Neuron (in vitro differentiated cells): ENCODE data around the gene SLC4A8.

Source experiments
- H2AFZ ChIP-seq: one replicate; pipeline ENCODE4 v1.6.1; 2013; ENCODE audit warnings: low read depth, mild to moderate bottlenecking, inconsistent platforms, low read length, moderate library complexity
- H3K27me3 ChIP-seq: one replicate; pipeline ENCODE4 v1.6.1; 2013; ENCODE audit warnings: low read length; ENCODE audit not compliant: insufficient read depth
- H3K36me3 ChIP-seq: one replicate; pipeline ENCODE4 v1.6.1; 2013; ENCODE audit warnings: low read length; ENCODE audit not compliant: insufficient read depth
- H3K4me1 ChIP-seq: one replicate; pipeline ENCODE4 v1.6.1; 2013; ENCODE audit warnings: low read length; ENCODE audit not compliant: insufficient read depth
- H3K4me3 ChIP-seq: 2 replicates; pipeline ENCODE4 v1.5.1; 2013; ENCODE audit warnings: mild to moderate bottlenecking, low read length, moderate library complexity
- H3K9me3 ChIP-seq: one replicate; pipeline ENCODE4 v1.6.1; 2013; ENCODE audit warnings: low read length

Gene SLC4A8

DNA sequence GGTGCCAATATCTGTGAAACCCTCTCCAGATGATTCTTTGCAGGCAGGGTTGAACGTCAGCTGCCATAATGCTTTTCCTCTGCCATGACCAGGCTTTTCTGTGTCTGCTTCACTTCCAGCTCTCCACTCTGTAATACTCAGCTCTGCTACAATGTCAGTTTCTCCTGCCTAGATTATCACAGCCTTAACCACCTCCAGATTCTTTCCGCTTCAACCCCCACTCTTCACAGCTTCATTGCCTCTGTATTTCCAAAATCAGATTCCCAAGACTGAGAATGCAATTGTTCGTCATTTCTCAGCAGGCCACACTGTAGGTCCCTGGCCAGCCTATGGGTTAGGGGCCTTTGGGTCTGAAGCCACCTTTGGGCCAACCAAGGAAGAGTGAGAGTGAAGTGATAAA lies 92.7 kb downstream of the SLC4A8 start:
- H3K4me1 ChIP-seq: no peaks in the 10 kb centered on the region
- no peaks in the 10 kb centered on the region for H3K36me3 ChIP-seq
- no peaks in the 10 kb centered on the region for H3K9me3 ChIP-seq
- no peaks in the 10 kb centered on the region for H3K27me3 ChIP-seq
- no peak overlapping the region for H2AFZ ChIP-seq
- H3K4me3 ChIP-seq: no peak overlapping the region

DNA sequence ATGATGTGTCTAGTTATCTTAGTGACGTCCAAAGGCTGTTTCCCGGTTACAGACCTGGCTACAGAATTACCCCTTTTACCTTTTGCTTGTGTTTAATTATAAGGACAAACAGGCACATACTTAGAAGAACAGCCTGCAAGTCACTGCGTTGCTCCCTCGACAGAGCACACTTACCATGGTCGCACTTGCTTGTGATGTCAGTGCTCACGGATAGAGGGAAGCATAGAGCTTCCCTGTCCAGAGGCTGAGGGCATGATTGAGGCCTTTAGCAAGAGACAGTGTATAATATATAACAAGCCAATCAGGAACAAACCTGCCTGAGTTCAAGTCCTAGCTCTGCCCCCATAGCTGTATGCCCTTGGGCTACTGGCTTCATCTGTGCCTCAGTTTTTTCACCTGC lies 93.2 kb downstream of the SLC4A8 start:
- H3K4me3 ChIP-seq: no peak overlapping the region
- H3K9me3 ChIP-seq: no peaks in the 10 kb centered on the region
- no peak overlapping the region for H2AFZ ChIP-seq
- H3K36me3 ChIP-seq: no peaks in the 10 kb centered on the region
- H3K4me1 ChIP-seq: no peaks in the 10 kb centered on the region
- H3K27me3 ChIP-seq: no peaks in the 10 kb centered on the region

DNA sequence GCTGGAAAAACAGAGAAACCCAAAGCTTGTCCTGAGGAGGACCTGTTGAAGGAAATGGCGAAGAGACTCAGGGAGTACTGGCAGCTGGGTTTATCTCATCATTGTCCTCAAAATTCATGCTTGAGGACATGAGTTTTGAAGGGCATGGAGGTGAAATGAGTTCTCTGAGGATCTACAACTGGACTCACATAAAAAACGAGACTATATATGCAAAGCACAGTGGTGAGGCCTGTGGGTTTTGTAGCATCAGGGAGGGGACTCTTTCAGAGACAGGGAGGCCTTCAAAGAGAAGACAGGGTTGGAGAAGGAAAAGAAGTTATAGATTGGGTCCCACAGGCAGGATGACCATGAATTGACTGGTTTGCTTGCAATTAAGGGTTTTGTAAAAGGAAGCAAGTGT lies 95.1 kb downstream of the SLC4A8 start:
- no peaks in the 10 kb centered on the region for H3K36me3 ChIP-seq
- no peaks in the 10 kb centered on the region for H3K27me3 ChIP-seq
- H3K4me3 ChIP-seq: no peak overlapping the region
- no peaks in the 10 kb centered on the region for H3K9me3 ChIP-seq
- no peaks in the 10 kb centered on the region for H3K4me1 ChIP-seq
- H2AFZ ChIP-seq: no peak overlapping the region

DNA sequence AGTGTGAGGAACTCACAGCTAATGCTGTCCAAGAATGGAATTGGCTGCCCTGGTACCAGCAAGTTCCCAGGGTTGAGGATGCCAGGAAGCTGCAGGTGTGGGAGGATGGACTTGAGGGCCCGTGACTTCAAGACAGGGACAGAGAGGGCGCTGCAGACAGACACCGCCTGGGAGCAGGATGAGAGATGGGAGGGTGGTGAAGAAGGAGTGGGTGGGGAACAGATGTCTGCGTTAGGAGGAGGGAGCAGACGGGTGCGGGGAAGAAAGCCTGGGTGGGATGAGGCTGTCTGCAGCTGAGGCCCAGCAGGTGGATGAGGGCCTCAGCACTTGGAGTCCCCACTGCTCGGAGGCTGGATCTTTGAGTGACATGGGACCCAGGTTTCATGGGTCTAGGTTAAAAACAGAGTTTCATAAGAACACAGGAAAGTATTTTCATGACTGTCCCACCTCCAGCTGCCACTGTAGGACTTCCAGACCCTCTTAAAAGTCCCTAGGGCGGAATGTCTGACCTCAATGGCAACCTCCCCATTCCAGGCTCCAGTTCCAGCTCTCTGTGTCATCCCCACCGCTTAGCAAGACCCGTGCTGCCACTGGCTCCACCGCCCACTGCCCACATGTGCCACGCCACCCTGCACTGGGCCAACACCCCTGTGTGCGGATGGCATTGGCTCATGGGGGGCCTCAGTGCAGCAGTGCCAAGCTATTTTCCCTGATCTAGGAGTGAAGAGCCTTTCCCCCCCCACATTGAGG lies 96.1 kb downstream of the SLC4A8 start:
- Histone ChIP-seq H3K4me3 (no peak overlapping the region), H3K9me3 (no peaks in the 10 kb centered on the region), H3K36me3 (no peaks in the 10 kb centered on the region), H2AFZ (no peak overlapping the region), H3K27me3 (no peaks in the 10 kb centered on the region), H3K4me1 (no peaks in the 10 kb centered on the region)

DNA sequence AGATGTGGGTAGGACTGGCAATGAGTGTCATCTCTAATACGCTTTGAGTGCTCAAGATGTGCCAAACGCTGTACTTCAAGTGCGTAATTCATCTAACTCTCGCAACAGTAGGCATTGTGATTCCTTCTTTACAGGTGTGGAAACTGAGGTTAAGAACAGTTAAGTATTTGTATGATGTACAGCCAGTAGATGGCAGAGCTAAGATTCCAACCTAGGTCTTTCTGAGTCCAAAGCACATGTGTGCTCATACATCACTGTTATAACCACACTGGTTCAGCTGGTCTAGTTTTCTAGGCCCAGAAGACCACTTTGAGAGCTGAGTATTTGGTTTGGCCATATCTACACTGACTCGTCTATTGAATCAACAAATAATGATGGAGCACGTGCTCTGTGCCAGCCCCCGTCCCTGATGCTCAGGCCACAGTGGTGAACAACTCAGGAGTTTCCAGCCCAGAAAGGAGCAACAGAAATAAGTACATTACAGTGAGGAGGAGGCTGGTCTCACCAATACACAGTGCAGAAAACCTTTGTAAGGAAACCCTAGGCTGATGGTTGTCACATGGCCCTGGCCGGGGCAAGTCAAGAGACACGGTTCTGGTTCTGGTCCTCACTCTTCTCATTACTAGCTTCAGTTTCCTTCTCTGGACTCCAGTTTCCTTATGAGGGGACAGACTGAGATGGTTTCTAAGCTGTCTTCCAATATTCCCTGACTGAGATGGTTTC lies 97.1 kb downstream of the SLC4A8 start:
- no peaks in the 10 kb centered on the region for H3K36me3 ChIP-seq
- H3K27me3 ChIP-seq: no peaks in the 10 kb centered on the region
- H3K4me3 ChIP-seq: no peak overlapping the region
- H2AFZ ChIP-seq: no peak overlapping the region
- no peaks in the 10 kb centered on the region for H3K9me3 ChIP-seq
- H3K4me1 ChIP-seq: no peaks in the 10 kb centered on the region

DNA sequence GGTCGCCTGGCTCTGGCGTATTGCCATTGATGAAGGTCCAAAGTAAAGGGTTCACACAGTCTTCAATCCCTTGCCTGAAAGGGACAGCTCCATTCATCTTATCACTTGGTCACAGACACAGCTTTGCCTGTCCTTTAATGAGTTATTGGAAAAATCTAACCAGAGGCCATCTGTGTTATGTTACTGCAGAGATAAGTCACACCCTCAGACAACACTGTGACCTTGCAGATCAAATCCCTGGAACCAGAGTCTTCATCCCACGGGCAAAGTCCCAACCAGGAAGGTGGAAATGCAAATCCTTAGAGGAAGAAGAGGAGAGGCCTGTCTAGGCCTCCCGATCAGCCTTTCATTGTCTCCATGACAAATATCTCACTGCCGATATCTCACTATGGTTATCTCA lies 98.1 kb downstream of the SLC4A8 start:
- Histone ChIP-seq H3K4me3 (no peak overlapping the region), H3K9me3 (no peaks in the 10 kb centered on the region), H3K27me3 (no peaks in the 10 kb centered on the region), H2AFZ (no peak overlapping the region), H3K36me3 (no peaks in the 10 kb centered on the region), H3K4me1 (no peaks in the 10 kb centered on the region)

DNA sequence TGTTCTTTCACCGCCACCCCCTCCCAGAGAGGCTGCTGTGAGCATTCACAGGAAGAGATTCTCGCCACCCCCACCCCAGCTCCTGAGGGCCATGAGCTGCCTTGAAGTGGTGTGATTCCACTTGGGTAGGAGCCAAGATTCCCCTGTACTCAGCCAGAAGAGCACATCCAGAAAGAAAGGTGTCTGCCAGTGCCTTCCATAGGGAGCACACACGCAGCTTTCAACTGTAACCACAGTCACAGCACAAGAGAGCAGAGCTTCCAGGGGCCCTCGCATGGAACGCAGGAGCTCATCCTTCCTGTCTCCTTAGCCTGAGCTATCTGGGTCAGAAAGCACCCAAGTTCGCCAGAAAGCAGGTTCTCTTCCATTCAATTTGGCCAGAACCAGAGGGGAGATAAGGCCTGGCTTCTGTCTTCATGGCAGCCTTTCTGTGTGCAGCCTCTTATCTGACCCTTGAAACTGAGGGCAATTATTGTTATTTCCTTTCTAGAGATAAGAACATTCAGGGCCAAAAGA lies 99.8 kb downstream of the SLC4A8 start:
- Histone ChIP-seq H3K27me3 (no peaks in the 10 kb centered on the region), H2AFZ (no peak overlapping the region), H3K4me3 (no peak overlapping the region), H3K4me1 (no peaks in the 10 kb centered on the region), H3K9me3 (no peaks in the 10 kb centered on the region), H3K36me3 (no peaks in the 10 kb centered on the region)

DNA sequence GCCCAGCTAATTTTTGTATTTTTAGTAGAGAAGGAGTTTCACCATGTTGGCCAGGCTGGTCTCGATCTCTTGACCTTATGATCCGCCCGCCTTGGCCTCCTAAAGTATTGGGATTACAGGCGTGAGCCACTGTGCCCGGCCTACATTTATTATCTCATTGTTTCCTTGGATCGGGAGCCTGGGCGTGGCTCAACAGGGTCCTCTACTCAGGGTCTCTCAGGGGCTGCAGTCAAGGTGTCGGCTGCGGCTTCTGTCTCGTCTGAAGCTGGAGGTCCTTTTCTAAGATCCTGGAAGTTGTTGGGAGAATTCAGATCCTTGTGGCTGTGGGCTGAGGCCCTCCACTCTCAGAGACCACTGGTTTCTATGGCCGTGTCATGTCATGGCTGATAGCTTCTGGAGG lies 100.9 kb downstream of the SLC4A8 start:
- Histone ChIP-seq H3K27me3 (no peaks in the 10 kb centered on the region), H3K4me3 (no peak overlapping the region), H3K9me3 (peaks cover 2% of the 10 kb centered on the region), H2AFZ (no peak overlapping the region), H3K4me1 (no peaks in the 10 kb centered on the region), H3K36me3 (no peaks in the 10 kb centered on the region)

DNA sequence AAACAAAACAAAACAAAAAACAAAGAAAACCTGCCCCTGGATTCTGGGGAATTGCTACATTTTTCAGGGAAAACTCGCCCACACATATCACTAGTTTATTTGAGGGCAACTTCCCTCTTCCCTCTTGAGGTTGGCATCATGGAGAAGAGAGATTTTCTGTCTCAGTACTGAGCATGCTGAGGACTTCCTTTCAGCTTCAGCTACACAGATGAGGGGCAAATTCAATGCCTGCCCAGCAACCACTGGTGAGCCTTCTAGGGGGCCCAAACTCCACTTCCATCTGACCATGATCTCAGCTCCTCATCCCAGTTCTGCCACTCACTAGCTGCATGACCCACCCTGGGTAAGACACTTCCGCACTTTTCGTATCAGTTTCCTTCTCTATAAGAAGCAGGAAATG lies 103.3 kb downstream of the SLC4A8 start:
- no peak overlapping the region for H2AFZ ChIP-seq
- no peaks in the 10 kb centered on the region for H3K4me1 ChIP-seq
- no peaks in the 10 kb centered on the region for H3K36me3 ChIP-seq
- peaks cover 2% of the 10 kb centered on the region for H3K9me3 ChIP-seq
- H3K27me3 ChIP-seq: no peaks in the 10 kb centered on the region
- H3K4me3 ChIP-seq: no peak overlapping the region

DNA sequence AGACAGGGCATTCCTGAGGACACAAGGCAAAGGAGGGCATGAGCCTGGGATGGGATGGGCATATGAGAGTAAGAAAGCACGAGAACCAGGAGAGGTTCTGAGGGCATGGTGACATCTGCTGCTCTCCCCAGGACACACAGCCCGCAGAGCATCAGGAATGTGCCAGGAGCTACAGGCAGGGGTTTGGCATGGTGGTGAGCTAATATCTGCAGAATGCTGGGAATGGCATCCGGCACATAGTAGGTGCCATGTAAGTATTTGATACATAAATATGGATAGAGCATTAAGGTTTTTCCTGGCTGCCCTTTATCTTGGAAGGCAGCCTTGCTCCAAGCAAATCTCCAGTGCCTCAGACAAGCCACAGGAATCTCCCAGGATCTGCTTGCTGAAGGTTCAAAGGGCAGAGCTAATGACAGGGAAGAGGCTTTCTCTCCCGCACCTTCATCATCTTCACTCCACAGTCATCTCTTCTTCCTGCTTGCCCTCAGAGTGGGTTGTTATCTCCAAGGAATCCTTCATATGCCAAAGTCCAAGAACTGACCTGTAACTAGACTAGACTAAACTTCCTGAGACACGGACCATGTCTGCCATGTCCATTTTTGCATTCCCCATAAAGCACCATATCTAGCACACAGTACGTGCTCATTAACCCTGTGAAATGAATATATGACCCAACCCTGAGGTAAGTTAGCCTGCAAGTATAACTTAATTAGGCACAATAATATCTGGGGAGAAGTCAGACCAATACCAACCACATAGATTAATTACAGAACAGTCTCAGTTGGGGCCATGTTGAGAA lies 104.4 kb downstream of the SLC4A8 start:
- H3K27me3 ChIP-seq: no peaks in the 10 kb centered on the region
- peaks cover 2% of the 10 kb centered on the region for H3K4me1 ChIP-seq
- H3K4me3 ChIP-seq: no peak overlapping the region
- peaks cover 2% of the 10 kb centered on the region for H3K9me3 ChIP-seq
- no peaks in the 10 kb centered on the region for H3K36me3 ChIP-seq
- no peak overlapping the region for H2AFZ ChIP-seq

DNA sequence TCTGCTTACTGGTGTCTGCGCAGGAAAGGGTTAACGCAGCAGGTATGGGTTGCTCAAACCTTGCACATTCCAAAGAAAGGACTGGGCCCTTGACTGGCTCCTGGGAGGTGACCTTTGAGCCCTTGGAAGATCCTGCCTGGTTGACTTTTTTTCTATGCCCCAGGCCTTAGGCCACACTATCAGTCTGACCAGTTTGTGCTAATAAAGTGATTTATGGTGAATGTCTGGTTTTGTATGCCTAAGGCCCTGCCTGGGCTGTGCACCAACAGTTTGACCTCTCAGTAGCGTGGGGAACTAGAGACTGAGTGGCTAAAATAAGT lies 105.0 kb downstream of the SLC4A8 start:
- Histone ChIP-seq H2AFZ (no peak overlapping the region), H3K4me3 (no peak overlapping the region), H3K4me1 (peaks cover 7% of the 10 kb centered on the region), H3K9me3 (peaks cover 2% of the 10 kb centered on the region), H3K27me3 (no peaks in the 10 kb centered on the region), H3K36me3 (no peaks in the 10 kb centered on the region)

DNA sequence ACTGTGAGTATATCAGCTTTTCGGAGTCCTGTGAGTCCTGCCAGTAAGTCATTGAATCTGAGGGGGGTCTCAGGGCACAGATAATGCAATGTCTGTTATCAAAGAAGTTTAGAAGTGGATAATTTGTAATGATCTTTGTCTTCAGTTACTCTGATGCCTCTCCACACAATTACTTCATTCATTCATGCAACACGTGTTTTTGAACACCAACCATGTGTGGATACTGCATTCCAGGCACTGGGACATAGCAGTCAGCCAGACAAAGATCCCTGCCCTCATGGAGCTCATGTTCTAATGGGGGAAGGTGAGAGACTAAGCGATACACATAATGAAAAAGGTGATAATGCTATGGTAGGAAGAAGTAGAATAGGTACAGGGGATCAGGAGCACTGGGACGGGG lies 105.6 kb downstream of the SLC4A8 start:
- no peaks in the 10 kb centered on the region for H3K36me3 ChIP-seq
- H3K27me3 ChIP-seq: no peaks in the 10 kb centered on the region
- no peak overlapping the region for H3K4me3 ChIP-seq
- H3K9me3 ChIP-seq: peaks cover 2% of the 10 kb centered on the region
- peaks cover 10% of the 10 kb centered on the region for H3K4me1 ChIP-seq
- H2AFZ ChIP-seq: no peak overlapping the region

DNA sequence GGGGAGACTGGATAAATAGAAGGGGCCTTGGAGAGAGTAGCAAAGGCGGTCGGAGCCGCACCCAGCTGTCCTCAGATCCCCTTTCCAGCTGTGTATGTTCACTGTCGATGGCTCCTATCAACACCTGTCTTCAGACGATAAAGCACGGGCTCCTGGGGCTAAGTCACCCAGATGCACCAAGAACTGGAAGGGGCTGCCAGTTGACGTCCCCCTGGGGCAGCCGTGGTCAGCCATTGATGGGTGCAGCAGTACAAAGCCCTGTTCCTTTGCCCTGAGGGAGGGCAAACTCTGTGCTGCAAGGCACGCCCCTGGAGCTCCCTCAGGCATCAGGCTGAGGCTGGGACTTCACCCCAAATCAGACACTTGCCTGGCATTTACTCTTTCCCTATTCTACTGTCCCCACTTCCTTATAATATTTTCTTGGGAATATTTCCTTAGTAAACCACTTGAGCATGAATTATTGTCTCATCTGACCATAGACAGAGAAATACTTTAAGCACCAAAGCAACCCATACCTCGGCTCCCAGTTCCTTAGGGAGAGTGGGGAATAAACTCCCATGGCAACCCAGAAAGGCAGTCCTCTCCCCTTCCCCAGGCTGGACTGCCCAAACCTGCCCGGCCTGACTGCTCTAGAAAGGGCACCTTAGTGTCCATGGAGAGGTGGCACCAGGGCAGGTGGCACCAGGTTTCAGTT lies 106.8 kb downstream of the SLC4A8 start:
- no peaks in the 10 kb centered on the region for H3K36me3 ChIP-seq
- no peaks in the 10 kb centered on the region for H3K27me3 ChIP-seq
- peaks cover 2% of the 10 kb centered on the region for H3K9me3 ChIP-seq
- H3K4me1 ChIP-seq: peaks cover 10% of the 10 kb centered on the region
- H2AFZ ChIP-seq: no peak overlapping the region
- no peak overlapping the region for H3K4me3 ChIP-seq
